Smooth muscle cell of the brain vasculature (primary cell): ENCODE measurements around the gene RAB5A.
"Not testable (repeated sequence)": the region's sequence is repeated elsewhere in the genome, so short reads cannot be mapped to it uniquely, and the experiment has no call there.

Source experiments
- DNase-seq: peaks from one replicate; pipeline ENCODE4 v3.0.0-alpha.2; 2012; ENCODE audit warnings: low read depth, low spot score

Gene RAB5A

GRCh38 chr3:19947549-19948225 lies 790 bp downstream of the RAB5A start:
- DNase-seq: no peak

- no peak for DNase-seq
These were observed 1.3 kb downstream of the RAB5A start for GRCh38 chr3:19948226-19948591.

- no peak for DNase-seq
These were observed 3.4 kb downstream of the RAB5A start for GRCh38 chr3:19950316-19950715.

- DNase-seq: no peak
These were observed 7.8 kb downstream of the RAB5A start for GRCh38 chr3:19954676-19955075.

GRCh38 chr3:19957354-19957753 lies 10.5 kb downstream of the RAB5A start:
- DNase-seq: not testable (repeated sequence)

- DNase-seq: no peak
These were observed 12.6 kb downstream of the RAB5A start for GRCh38 chr3:19959505-19959904.

GRCh38 chr3:19960696-19961095 lies 13.8 kb downstream of the RAB5A start:
- no peak for DNase-seq

- no peak for DNase-seq
These were observed 15.1 kb downstream of the RAB5A start for GRCh38 chr3:19961960-19962359.

GRCh38 chr3:19967208-19967607 lies 20.3 kb downstream of the RAB5A start:
- no peak for DNase-seq

GRCh38 chr3:19967812-19968211 lies 20.9 kb downstream of the RAB5A start:
- no peak for DNase-seq

GRCh38 chr3:19970327-19970726 lies 23.4 kb downstream of the RAB5A start:
- no peak for DNase-seq

- no peak for DNase-seq
These were observed 25.2 kb downstream of the RAB5A start for GRCh38 chr3:19972054-19972453.

- DNase-seq: not testable (repeated sequence)
These were observed 42.0 kb downstream of the RAB5A start for GRCh38 chr3:19988904-19989303.

GRCh38 chr3:19994796-19995195 lies 47.9 kb downstream of the RAB5A start:
- DNase-seq: no peak

- no peak for DNase-seq
These were observed 50.6 kb downstream of the RAB5A start for GRCh38 chr3:19997502-19997901.

GRCh38 chr3:20001932-20002331 lies 55.0 kb downstream of the RAB5A start:
- DNase-seq: no peak

GRCh38 chr3:20007960-20008359 lies 61.1 kb downstream of the RAB5A start:
- no peak for DNase-seq

- DNase-seq: no peak
These were observed 61.7 kb downstream of the RAB5A start for GRCh38 chr3:20008646-20009045.

- no peak for DNase-seq
These were observed 65.3 kb downstream of the RAB5A start, which contains the start of gene PP2D1 for GRCh38 chr3:20012164-20012563. Gene PP2D1, minus strand, starts transcription at chr3:20012264. Its CDS starts 192 bp downstream, at chr3:20012072.

GRCh38 chr3:20013396-20013795 lies 66.5 kb downstream of the RAB5A start:
- no peak for DNase-seq

- no peak for DNase-seq
These were observed 68.6 kb downstream of the RAB5A start for GRCh38 chr3:20015525-20015924.

GRCh38 chr3:20016076-20016475 lies 69.2 kb downstream of the RAB5A start:
- not testable (repeated sequence) for DNase-seq

GRCh38 chr3:20022954-20023622 lies 76.2 kb downstream of the RAB5A start:
- DNase-seq: no peak
